Testis (tissue), 3 donors: ENCODE results near the gene PCBP3. TPM values are rescaled to one million over a fixed set of nuclear protein-coding genes. Genes with fewer than 3 reads are reported as not detected.
A peak's percentile ranks its signal among the peaks of the same experiment; 100 is the strongest.

ENCODE experiments used
- DNase-seq: peaks from one replicate; pipeline ENCODE4 v3.0.0-alpha.2; 2019
- H3K27ac ChIP-seq, 2 donors: fragments of 200-600 bp; sonication (generic); one replicate each; pipeline ENCODE4 v1.5.1; 2019
- H3K27me3 ChIP-seq: fragments of 200-600 bp; sonication (generic); one replicate; pipeline ENCODE4 v1.5.1; 2019
- H3K36me3 ChIP-seq: fragments of 200-600 bp; sonication (generic); one replicate; pipeline ENCODE4 v1.5.1; 2017; ENCODE audit warnings: low read depth; ENCODE audit errors: missing control alignments
- H3K4me1 ChIP-seq: fragments of 200-600 bp; sonication (generic); one replicate; pipeline ENCODE4 v1.5.1; 2019
- H3K4me3 ChIP-seq, 2 donors: fragments of 200-600 bp; sonication (generic); one replicate each; pipeline ENCODE4 v1.5.1; 2017 to 2019
- H3K9me3 ChIP-seq: fragments of 200-600 bp; sonication (generic); one replicate; pipeline ENCODE4 v1.5.1; 2017
- CTCF ChIP-seq, 3 experiments: fragments of 450-650 bp in 2 of 3; fragments of 200-600 bp in 1 of 3; sonication (generic) in 1 of 3; IDR thresholded peaks; one replicate each; pipeline ENCODE4 v1.5.1; 2016 to 2019; ENCODE audit warnings: antibody characterized with exemption in 3 of 3, mild to moderate bottlenecking in 2 of 3, moderate library complexity in 1 of 3
- POLR2A ChIP-seq: fragments of 450-650 bp; IDR thresholded peaks from one replicate; pipeline ENCODE4 v1.6.1; 2017; ENCODE audit warnings: antibody characterized with exemption, mild to moderate bottlenecking, moderate library complexity
- WGBS, 2 donors: methylation state at CpG; one replicate each; pipeline ENCODE4 v1.1.5; 2018; 5-methylcytosine and 5-hydroxymethylcytosine counted together
- intact Hi-C: fragments of 100-400 bp; cut with DNase I; formaldehyde crosslinking; loops from one replicate; pipeline ENCODE4 v1.15.1; 2023; ENCODE audit warnings: low total_unique reads
- polyA plus RNA-seq: library from polyadenylated mRNA; stranded (reverse); fragments of 350-450 nt; fragmentation: Illumina TruSeq; extraction: RNeasy Lipid Tissue Mini Kit (QIAGEN cat#74804); gene quantifications from one replicate; pipeline ENCODE4 v1.2.3, GENCODE V29; 2014; ENCODE audit warnings: low read depth, low replicate concordance; ENCODE audit not compliant: insufficient read depth
- total RNA-seq, 2 donors: library from RNA; depleted of rRNA; stranded (reverse); fragments of >200 nt; gene quantifications; one replicate each; pipeline ENCODE4 v1.2.3, GENCODE V29; 2016

The PCBP3 gene
- total and polyA plus RNA-seq, 3 donors from 2014 or later: 35.7 to 58.3 (median 38.0) TPM

GRCh38 chr21:45761704-45762103 is 118.2 kb downstream of the PCBP3 start:
- Histone ChIP-seq H3K27ac (no peak overlapping the region), H3K4me1 (peaks cover 4% of the 10 kb centered on the region), H3K36me3 (no peaks in the 10 kb centered on the region), H3K4me3 (no peak overlapping the region), H3K27me3 (no peaks in the 10 kb centered on the region), H3K9me3 (no peaks in the 10 kb centered on the region)
- intact Hi-C loops: no loop called here
- no peak for DNase-seq
- TF ChIP-seq CTCF (IDR thresholded peaks at IDR 0.05): no peak
- no peak for TF ChIP-seq POLR2A
- WGBS, 2 donors: 89 to 90% methylated on average over 9 to 11 of the region's 11 CpGs

GRCh38 chr21:45763074-45763473 is 119.5 kb downstream of the PCBP3 start:
- Histone ChIP-seq H3K36me3 (no peaks in the 10 kb centered on the region), H3K9me3 (no peaks in the 10 kb centered on the region), H3K27ac (no peak overlapping the region), H3K27me3 (no peaks in the 10 kb centered on the region), H3K4me3 (peak overlapping the region in 1 of 2 donors; percentile 21), H3K4me1 (peaks cover 4% of the 10 kb centered on the region)
- intact Hi-C loops: no loop called here
- TF ChIP-seq POLR2A: no peak
- no peak for TF ChIP-seq CTCF (IDR thresholded peaks at IDR 0.05)
- DNase-seq: peak; percentile 40
- WGBS, 2 donors: 50 to 62% methylated on average over 16 to 19 of the region's 19 CpGs

- H3K9me3 ChIP-seq: no peaks in the 10 kb centered on the region
- intact Hi-C loops: no loop called here
- DNase-seq: no peak
- H3K36me3 ChIP-seq: no peaks in the 10 kb centered on the region
- H3K27me3 ChIP-seq: no peaks in the 10 kb centered on the region
- no peak overlapping the region for H3K27ac ChIP-seq
- 43 to 66% methylated on average over 20 of the region's 20 CpGs for WGBS, 2 donors
- TF ChIP-seq POLR2A (no peak), CTCF (IDR thresholded peaks at IDR 0.05) (no peak)
- H3K4me3 ChIP-seq: peak overlapping the region in 1 of 2 donors; percentile 21
- H3K4me1 ChIP-seq: peaks cover 4% of the 10 kb centered on the region
Observed at GRCh38 chr21:45763506-45763905, 120.0 kb downstream of the PCBP3 start.

- Histone ChIP-seq H3K36me3 (no peaks in the 10 kb centered on the region), H3K27me3 (no peaks in the 10 kb centered on the region), H3K4me3 (no peak overlapping the region), H3K27ac (no peak overlapping the region), H3K4me1 (peaks cover 9% of the 10 kb centered on the region), H3K9me3 (no peaks in the 10 kb centered on the region)
- no peak for TF ChIP-seq CTCF (IDR thresholded peaks at IDR 0.05)
- no peak for TF ChIP-seq POLR2A
- WGBS, 2 donors: 81 to 82% methylated on average over 9 of the region's 9 CpGs
- no peak for DNase-seq
- intact Hi-C loops: no loop called here
Observed at GRCh38 chr21:45764792-45765191, 121.3 kb downstream of the PCBP3 start.

- TF ChIP-seq CTCF (IDR thresholded peaks at IDR 0.05) (no peak), POLR2A (no peak)
- DNase-seq: no peak
- WGBS, 2 donors: 84 to 93% methylated on average over 8 to 12 of the region's 12 CpGs
- Histone ChIP-seq H3K4me1 (peaks cover 9% of the 10 kb centered on the region), H3K36me3 (no peaks in the 10 kb centered on the region), H3K27ac (no peak overlapping the region), H3K27me3 (no peaks in the 10 kb centered on the region), H3K4me3 (no peak overlapping the region), H3K9me3 (no peaks in the 10 kb centered on the region)
- intact Hi-C loops: no loop called here
Observed at GRCh38 chr21:45765375-45765774, 121.8 kb downstream of the PCBP3 start.
